GM21723 (cell line): ENCODE data around the gene TUSC2.
A peak's percentile ranks its signal among the peaks of the same experiment; 100 is the strongest.
"Not testable (repeated sequence)": the region's sequence is repeated elsewhere in the genome, so short reads cannot be mapped to it uniquely, and the experiment has no call there.

ENCODE experiments used
- ATAC-seq: cut with Tn5 transposase; IDR thresholded peaks from one replicate; pipeline ENCODE4 v1.9.1; 2021; ENCODE audit warnings: mild to moderate bottlenecking, moderate library complexity; ENCODE audit not compliant: unreplicated experiment

TUSC2 gene

DNA sequence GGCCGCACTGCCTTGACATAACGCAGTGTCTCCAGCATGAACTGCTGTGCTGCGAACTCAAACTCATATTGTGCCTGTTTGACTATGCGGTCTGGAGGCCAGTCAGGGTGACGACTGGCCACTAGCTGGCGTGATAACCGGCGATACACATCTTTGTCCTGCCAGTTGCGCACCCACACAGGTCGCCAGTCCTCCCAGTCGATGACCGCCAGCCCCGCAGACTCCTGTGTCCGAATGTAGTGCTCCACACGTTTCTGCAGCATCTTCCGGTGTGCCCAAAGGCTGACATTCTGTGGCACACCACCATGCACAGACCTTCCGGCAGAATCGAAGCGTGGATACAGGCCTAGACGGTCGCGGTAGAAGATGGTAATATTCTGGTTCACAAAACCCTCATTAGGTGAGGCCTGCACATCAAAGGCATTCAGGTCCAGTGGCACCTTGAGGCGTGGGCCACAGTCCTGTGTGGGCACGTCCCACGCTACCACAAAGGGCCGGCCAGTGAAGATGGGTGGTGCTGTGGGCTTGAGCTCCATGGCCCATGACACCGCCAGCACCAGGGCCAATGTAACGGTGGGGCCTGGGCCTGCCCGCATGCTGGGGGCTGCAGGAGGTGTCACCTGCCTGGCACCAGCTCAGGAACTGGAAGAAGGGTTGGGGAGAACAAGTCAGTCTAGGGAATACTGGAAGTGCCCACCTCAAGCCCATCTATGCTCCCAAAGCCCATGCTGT, 8.0 kb downstream of the TUSC2 start:
- ATAC-seq: no peak

DNA sequence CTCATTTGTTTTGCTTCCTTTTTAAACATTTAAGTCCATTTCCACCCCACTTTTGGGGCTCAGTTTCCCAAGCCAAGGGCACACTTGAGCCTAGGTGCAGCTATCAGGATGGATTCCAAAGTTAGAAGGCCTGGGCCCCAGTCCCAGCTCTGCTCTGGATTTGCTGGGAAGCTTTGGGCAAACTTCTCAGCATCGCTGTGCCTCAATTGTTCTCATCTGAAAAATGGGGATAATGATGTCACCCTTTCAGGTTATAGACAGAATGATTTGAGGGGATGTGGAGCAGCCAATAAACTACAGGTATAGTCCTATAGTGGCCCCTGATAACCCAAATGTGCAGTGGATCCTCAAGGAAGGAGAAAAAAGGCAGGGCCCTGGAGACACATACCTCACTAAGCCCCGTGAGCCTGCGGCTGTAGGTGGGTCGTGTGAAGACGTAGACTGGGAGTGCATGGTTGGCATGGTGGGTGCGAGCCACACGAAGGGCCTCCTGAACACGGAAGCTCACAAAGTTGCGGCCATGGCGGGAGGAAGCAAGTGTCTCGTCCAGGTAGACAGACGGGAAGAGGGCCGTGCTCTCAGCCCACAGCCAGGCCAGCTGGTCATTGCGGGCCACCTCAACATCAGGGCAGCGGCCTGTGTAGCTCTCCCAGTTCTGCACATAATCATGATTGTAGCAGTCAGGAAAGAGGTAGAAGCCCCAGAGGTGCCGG, 8.7 kb downstream of the TUSC2 start:
- ATAC-seq: no peak

DNA sequence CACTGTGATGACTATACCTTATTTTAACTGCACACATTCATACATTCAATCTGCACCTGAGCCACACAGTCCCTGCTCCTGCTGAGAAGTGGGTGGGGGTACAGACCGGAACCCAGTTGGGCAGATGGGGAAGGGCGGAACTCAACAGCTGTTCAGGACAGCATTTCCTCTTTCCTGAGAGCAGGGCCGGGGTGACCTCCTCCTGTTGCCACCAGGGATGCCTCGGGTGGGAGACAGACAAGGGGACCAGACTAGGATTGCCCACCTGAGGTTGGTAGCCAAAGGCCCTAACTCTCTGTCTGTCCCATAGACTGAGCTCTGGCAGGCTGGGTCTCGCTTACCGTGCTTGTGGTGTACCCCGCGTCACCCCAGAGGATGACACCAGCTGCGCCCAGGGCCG, 9.4 kb downstream of the TUSC2 start:
- no peak for ATAC-seq

DNA sequence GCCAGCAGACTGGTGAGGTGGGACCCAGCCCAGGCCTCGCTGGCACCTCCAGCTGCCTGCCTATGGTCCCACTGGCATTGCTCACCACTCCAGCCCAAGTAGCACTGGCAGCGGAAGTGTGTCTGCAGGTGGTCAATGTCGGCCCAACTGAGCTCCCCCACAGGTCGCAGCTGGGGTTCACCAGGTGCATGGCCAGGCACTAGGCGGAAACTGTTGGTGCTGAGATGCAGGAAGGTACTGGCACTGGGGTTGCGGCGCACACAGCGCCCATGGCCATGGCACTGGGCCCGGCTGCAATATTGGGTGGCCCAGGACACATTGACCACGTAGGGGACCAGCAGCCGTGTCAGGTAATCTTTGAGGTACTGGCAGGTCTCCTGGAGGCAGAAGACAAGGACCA, 9.9 kb downstream of the TUSC2 start:
- ATAC-seq: no peak

DNA sequence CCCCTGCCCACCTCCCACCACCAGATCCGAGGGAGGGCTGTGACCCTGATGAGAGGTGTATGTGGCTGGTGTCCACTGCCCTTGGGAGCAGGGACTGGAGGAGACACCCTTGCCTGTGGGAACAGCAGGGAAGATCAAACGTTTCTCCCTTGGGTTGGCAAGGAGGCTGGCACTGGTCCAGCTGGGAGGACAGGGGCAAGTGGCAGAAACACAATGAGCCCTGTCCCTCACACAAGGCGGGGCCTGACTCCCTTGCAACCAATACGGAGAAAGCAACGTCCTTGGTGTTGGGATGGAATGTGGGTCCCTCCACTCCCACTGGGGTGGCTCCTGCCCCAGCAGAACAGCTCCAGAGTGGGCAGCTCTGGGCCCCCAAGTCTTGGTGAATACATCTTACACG, 10.7 kb downstream of the TUSC2 start:
- no peak for ATAC-seq

DNA sequence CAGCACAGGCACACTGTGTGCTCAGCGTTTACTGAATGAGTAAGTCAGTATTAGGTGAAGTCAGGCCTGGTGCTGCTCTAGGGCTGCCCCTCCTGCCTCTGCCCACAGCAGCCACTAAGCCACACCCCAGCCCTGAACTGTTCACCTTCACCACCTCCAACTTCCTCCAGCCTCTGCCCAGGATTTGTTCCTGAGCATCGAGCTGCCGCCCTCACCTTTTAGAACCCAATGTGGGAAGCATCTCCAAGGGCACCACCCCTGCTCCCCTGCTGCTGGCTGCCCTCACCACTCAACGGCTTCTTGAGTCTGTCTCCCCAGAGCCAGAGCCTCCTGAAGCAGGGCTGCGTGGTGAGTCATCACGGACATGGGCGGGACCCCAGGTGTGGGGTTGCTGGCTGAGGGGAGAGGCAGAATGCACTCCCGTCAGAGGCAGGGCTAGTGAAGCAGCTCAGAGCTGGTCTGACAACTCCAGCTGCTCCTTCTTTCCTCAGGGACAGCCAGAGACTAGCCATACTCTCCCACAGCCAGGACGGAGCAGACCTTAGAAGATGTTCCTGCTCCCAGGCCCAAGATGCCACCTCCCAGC, 11.3 kb downstream of the TUSC2 start:
- ATAC-seq: no peak

DNA sequence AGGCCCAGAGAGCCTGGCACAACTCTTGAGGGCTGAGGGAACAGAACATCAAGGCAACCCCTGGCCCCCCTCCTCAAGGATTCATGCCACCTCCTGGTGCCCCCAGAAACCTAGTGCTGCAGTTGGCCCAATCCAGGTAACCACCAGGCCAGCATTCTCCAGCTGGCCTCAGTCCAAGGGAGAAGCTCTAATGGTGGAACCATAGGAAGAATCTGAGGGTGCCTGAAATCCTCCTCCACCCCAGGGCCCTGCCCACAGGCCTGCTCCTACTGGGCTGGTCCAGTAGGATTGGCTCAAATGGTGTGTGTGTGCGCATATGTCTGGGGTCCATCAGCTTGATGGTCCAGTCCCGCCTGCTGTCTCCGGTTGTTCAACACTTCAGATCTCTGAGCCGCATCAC, 13.2 kb downstream of the TUSC2 start:
- no peak for ATAC-seq

DNA sequence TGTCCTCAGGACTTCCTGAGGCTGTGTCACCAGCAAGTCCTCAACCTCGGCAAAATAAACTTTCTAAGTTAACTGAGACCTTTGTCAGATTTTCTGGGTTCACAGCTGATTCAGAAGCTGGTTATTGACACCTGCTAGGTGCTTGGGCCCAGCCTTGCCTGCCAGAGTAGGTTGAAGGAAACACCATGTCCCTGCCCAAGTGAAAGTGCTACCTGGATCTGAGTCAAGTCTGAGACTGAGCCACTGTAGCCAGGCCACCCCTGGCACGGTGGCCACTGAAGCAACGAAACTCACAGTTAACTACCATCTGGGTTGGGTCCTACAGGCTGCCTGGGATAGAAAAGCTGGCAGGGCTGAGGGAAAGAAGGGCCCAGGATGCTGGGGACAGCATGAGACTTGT, 13.7 kb downstream of the TUSC2 start:
- ATAC-seq: no peak

DNA sequence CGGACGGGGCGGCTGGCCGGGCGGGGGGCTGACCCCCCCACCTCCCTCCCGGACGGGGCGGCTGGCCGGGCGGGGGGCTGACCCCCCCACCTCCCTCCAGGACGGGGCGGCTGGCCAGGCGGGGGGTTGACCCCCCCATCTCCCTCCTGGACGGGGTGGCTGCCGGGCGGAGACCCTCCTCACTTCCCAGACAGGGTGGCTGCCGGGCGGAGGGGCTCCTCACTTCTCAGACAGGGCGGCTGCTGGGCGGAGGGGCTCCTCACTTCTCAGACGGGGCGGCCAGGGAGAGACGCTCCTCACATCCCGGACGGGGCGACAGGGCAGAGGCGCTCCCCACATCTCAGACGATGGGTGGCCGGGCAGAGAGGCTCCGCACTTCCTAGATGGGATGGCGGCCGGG, 16.0 kb downstream of the TUSC2 start:
- not testable (repeated sequence) for ATAC-seq

DNA sequence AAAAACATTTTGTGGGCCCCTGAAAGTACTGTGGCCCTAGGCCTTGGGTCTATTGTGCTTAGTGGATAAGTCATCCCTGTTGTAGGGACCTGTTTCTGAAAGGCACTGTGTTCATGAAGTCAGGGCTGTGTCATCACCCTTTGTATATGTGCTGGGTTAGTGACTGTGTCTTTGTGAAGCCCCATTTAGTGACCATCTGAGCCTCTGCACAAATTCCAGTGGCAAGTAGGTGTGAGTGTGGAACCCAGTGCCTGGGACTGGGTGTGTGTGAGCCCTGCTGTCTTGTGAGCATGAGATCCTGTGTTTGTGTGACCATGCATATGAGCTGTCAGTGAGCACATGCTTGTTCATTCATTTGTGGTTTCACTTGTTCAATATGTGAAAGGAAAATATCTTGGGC, 23.4 kb downstream of the TUSC2 start:
- ATAC-seq: no peak

DNA sequence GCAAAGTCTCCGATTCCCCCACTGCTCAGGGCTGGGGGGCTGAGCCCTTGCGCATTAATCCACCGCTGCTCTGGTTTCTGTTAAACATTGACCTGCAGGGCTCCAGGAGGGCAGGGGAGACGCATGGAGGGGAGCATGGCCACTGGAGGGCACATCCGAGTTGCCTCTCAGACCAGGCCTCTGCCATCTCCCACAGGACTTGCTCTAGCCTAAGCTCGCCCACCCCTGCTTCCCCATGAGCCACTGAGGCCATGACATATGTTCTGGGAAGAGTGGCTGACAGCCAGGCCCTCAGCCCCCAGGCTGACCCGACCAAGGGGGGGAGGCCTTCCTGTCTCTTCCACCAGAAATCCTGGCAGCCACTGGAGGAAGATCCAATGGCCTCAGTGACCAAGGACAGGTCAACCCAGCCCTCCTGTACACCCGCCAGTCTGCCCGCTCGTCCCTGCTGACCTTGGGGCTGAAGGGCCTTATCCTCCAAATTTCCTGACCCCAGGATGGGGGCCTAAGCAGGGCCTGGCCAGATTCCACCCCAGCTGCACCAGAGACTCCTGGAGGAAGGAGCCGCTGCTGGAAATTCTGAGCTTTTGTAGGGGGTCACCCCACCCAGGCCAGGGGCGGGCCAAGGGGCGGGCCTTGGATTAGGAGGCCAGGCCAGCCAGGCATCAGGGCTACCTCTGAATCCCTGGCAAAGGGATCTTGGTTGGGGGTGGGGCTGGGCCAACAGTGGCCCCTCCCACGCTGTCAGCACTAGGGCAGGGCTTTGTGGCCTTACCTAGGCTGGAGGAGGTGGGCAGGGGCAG, 24.8 kb downstream of the TUSC2 start, which contains the start of gene HYAL1:
TSS of gene HYAL1 (minus strand) at position 562 of the 803 bp plus-strand sequence. CDS start 618 bp downstream, outside the sequence.
- no peak for ATAC-seq

DNA sequence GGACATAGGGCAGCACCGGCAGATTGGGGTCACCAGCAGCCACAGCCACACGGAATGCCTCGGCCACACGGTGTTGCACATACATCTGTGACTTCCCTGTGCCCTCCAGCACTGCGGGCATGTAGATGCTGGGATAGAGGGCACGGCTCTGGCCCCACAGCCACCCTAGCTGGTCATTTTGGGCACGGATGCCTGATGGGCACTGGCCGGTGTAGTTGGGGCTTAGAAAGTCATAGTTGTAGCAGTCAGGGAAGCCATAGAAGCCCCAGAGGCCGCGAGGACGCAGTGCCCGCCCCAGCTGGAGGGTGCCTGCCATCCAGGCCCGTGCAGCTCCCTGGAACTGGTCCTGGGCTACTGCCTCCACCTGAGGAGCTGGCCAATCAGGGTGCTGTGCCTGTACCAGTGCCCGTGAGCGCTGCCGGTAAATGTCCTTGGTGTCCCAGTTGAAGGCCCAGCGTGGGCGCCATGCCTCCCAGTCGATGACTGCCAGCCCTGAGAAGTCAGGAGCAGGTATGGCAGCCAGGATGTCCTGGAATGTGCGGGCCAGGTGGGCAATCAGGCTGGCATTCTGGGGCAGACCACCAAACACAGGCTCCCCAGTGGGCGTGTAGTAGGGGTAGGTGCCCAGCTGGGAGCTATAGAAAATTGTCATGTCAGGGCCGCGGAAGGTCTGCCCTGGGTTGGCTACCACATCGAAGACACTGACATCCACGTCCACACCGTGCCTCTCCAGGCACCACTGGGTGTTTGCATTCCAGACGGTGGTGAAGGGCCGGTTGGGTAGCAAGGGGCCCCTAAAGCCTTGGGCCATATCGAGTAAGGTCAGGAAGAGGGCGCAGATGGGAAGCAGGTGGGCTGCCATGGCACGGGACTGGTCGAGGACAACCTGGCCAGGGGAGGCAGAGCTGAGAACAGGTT, 25.7 kb downstream of the TUSC2 start:
- ATAC-seq: no peak

DNA sequence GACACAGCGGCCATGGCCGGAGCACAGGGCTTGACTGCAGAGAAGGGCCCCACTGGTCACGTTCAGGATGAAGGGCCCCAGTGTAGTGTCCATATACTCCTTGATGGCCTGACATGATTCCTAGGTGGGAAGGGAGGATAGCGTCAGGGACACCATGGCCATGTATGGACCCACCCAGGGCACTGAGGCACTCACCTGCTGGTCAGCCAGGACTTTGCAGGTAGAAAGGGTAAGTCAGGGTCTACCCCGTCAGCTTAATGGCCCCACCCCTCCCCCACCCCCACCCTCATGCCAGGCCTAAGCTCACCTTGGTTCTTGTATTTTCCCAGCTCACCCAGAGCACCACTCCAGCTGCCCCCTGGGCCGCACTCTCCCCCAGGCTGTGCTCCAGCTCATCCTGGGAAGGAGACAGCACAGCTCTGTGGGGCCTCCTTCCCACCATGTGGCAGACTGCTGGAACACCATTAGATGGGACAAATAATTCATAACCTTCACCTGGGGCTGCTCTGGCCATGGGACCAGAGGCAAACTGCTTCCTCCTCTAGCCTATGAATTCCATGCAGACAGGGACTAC, 27.3 kb downstream of the TUSC2 start:
- no peak for ATAC-seq

DNA sequence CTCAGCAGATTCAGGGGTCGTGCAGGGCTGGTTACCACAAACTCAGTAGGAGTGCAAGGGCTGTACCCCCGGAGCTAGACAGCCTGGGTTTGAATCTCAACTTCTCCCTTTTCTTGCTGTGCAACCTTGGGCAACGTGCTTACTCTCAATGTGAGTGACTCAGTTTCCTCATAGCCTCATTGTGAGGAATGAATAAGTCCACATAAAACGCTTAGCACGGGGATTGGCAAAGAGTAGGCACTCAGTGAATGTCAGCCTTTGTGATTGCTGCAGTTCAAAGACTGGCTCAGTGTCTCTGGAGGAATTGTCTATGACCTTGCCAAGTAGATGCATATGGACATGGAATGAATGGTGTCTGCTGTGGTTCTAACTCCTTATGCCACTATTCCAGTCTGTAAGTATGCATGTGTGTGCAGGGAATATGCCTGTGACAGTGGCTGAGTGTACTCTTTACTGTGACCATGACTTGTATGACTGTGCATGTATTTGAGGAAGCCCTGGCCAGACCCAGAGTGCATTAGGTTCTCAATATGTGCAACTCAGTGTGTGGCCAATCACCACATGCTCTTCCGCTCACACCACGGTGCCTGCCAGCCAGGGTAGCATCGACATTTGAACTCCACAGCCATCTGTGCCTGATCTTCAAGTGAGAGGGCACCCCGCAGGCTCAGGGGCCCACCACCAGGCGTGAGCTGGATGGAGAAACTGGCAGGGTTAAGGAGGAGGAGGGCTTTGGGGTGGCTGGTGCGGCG, 27.9 kb downstream of the TUSC2 start:
- ATAC-seq: no peak

DNA sequence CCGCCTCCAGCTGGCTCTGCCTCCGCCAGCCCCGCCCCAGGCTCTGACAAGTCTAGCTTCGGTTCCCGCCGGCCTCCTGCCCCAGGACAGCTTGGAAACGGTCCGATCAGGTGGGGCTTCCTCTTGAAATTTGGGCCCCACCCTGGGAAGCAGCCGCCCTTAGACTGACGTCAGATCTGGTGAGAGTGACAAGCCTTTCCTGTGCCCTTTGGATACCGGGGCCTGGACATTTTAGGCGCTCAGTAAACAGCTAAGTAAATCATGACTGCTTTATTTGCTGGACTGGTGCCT, 28.4 kb downstream of the TUSC2 start:
- no peak for ATAC-seq

DNA sequence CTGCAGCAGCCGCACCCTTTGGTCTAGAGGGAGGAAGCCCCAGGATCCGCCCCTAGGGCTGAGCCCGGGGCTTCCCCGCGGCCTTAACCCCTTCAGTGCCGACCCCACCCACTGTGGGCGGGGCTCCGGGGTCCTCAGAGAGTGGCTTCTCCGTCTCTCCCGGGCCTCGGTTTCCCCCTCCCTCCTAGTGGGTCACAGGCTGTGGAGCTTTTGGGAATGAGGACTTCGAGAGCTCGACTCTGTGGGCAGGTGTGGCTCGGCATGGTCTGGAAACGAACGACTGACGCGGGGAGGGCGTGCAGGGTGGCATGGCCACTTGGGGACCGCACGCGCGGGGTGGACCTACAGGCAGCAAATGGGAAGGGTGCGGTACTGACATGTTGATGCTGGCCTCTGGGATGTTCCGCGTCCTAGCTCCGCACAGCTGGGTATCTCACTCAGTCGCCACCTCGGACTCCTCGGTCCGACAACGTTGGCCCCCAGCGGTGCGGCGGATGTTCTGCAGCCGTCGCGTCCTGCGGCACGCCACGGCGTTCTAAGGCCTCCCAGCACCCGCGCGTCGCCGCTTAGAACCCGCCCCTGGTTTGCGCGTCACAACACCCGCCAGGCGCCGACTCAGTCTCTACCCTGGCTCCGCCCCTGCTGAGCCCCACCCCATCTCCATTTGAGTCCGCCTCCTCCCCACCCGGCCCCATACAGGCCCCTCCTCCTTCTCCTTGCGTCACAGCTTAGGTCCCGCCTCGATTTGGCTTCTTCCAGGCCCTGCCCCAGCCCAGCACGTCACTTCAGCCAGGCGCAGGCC, 29.0 kb downstream of the TUSC2 start, which contains the start of the genes HYAL3 and NAA80:
TSS of gene HYAL3 (minus strand) at position 570 of the 802 bp plus-strand sequence. CDS start 3,803 bp downstream, outside the sequence.
TSS of gene NAA80 (minus strand) at position 570 of the 802 bp plus-strand sequence. CDS start 1,942 bp downstream, outside the sequence.
- peak; percentile 80 for ATAC-seq

DNA sequence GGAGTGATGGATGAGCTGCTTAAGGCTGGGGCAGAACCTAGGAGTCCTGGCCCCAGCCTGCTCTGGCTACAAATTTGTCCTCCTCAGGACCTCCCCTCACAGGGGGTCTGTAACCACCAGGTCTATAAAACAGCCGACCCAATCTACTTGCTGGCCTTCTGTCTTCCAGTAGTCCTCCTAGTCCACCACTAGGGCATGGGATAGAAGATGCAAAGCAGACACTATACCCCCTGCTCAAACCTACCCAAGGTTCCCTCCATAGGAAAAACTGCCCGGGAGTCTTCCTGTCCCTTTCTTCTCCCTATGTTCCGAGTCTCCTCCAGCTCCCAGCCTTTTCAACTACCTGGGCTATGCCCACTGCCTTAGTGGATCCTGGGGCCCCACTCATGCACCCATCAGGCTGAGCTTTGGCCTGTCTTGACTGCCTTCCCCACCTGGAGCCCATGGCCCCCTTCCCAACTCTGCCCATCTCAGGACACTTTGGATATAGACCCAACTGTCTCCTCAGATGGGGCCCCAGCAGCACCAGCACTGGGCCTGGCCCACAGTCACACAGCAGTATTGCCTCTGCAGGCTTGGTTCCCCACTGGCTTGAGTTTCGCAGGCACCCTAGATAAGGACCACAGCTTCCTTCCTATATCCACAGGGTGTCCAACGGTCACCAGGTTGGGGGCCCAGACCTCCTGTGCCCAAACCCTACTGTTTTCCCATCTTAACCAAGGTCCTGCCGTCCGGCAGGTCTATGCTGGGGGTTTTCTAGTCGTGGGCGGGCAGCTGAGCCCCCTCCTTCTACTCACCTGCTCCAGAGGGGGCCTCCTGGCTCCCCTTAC, 29.9 kb downstream of the TUSC2 start:
- no peak for ATAC-seq
